ENCODE measurements around the gene CNPPD1. TPM values are rescaled to one million over a fixed set of nuclear protein-coding genes. Genes with fewer than 3 reads are reported as not detected.
A peak's percentile ranks its signal among the peaks of the same experiment; 100 is the strongest.

CNPPD1 gene
- total RNA-seq, 6 experiments from 2014 or later = 37.9 to 46.2 (median 42.2) TPM

GRCh38 chr2:219174146-219174545 is 2.6 kb downstream of the CNPPD1 start:
- Mint-ChIP-seq H3K4me1 (ENCODE audit: low read depth) (peaks cover 44% of the 10 kb centered on the region), H3K27ac (no peak overlapping the region), H3K36me3 (ENCODE audit: low read depth) (peaks cover 18% of the 10 kb centered on the region), H3K27me3 (ENCODE audit: insufficient read depth) (peaks cover 2% of the 10 kb centered on the region), H3K9me3 (no peaks in the 10 kb centered on the region), H3K4me3 (no peak overlapping the region)
- no peak for TF ChIP-seq CTCF (IDR thresholded peaks at IDR 0.05)
- DNase-seq = no peak

GRCh38 chr2:219173176-219173575 is 3.5 kb downstream of the CNPPD1 start:
- Mint-ChIP-seq H3K4me3 (no peak overlapping the region), H3K9me3 (no peaks in the 10 kb centered on the region), H3K36me3 (ENCODE audit: low read depth) (peaks cover 15% of the 10 kb centered on the region), H3K27ac (no peak overlapping the region), H3K4me1 (ENCODE audit: low read depth) (peaks cover 41% of the 10 kb centered on the region), H3K27me3 (ENCODE audit: insufficient read depth) (no peaks in the 10 kb centered on the region; the same call in none of the 2 replicates)
- no peak for TF ChIP-seq CTCF (IDR thresholded peaks at IDR 0.05)
- no peak for DNase-seq

GRCh38 chr2:219172231-219173154 is 4.2 kb downstream of the CNPPD1 start:
- no peak for DNase-seq
- peaks cover 38% of the 10 kb centered on the region for H3K4me1 Mint-ChIP-seq (ENCODE audit: low read depth)
- H3K27me3 Mint-ChIP-seq (ENCODE audit: insufficient read depth) = no peaks in the 10 kb centered on the region; the same call in none of the 2 replicates
- TF ChIP-seq CTCF (IDR thresholded peaks at IDR 0.05) = no peak
- H3K27ac Mint-ChIP-seq = peak overlapping the region; percentile 29; the same call in 1 of the 2 replicates
- peaks cover 15% of the 10 kb centered on the region for H3K36me3 Mint-ChIP-seq (ENCODE audit: low read depth)
- H3K9me3 Mint-ChIP-seq = no peaks in the 10 kb centered on the region
- no peak overlapping the region for H3K4me3 Mint-ChIP-seq

DNA sequence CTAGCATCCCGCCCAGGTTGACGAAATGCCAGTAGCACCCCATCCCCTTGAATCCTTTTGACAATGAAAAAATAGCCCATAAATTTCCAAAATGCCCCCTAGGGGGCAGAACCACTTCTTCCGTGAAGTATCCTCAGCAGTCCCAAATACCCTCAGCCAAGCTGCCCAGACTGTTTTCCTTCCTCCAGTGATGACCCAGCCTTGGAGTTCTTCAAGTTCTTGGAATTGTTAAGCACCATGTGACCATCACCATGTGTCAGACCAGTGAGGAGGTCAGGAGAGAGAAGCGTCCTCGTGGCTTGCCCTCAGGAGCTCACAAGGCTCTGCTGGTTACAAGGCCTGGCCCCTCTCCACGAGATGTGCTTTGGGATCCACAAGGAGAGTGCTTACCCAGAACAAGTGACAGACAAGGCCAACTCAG is 5.5 kb downstream of the CNPPD1 start:
- no peaks in the 10 kb centered on the region for H3K9me3 Mint-ChIP-seq
- peak; percentile 91 for TF ChIP-seq CTCF (IDR thresholded peaks at IDR 0.05)
- H3K4me1 Mint-ChIP-seq (ENCODE audit: low read depth) = peaks cover 33% of the 10 kb centered on the region
- H3K27ac Mint-ChIP-seq = peak overlapping the region; percentile 92
- peaks cover 15% of the 10 kb centered on the region for H3K36me3 Mint-ChIP-seq (ENCODE audit: low read depth)
- peak; percentile 89 for DNase-seq
- H3K4me3 Mint-ChIP-seq = no peak overlapping the region
- H3K27me3 Mint-ChIP-seq (ENCODE audit: insufficient read depth) = no peaks in the 10 kb centered on the region; the same call in 1 of the 2 replicates

DNA sequence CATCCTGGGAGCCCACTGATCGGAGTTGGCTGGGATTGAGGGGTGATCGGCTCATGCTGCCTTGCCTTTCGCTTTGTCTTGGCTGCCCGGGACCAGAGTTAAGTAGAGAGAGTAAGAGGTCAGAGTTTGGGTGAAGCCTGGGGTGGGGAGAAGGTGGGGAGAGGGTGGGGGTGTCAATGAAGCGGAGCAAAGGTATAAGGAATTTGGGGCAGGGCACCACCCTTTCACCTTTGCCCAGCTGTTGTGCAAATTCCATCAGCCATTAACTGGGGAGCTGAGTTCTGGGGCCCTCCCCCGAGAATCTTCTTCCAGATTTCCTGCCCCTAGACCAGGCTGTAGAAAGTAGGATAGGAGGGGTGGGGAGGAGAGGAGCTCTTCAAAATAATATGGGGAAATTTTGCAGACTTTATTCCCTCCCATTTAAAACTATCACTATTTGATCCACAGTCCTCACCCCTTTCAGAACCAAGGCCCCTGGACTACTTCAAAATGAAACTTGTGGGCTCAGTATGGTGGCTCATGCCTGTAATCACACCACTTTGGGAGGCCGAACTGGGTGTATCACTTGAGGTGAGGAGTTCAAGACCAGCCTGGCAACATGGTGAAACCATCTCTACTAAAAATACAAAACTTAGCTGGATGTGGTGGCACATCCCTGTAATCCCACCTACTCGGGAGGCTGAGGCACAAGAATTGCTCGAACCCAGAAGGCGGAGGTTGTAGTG is 6.6 kb downstream of the CNPPD1 start, which contains the start of gene SLC23A3:
TSS of gene SLC23A3 (minus strand) at position 100 of the 725 bp plus-strand sequence. CDS start at position 55, 45 bp downstream.
- no peak for DNase-seq
- H3K36me3 Mint-ChIP-seq (ENCODE audit: low read depth) = peaks cover 20% of the 10 kb centered on the region
- no peak within 1 kb of the TSS for H3K27ac Mint-ChIP-seq
- H3K9me3 Mint-ChIP-seq = no peaks in the 10 kb centered on the region
- TF ChIP-seq CTCF (IDR thresholded peaks at IDR 0.05) = no peak
- H3K27me3 Mint-ChIP-seq (ENCODE audit: insufficient read depth) = no peaks in the 10 kb centered on the region; the same call in 1 of the 2 replicates
- H3K4me3 Mint-ChIP-seq = no peak within 1 kb of the TSS
- H3K4me1 Mint-ChIP-seq (ENCODE audit: low read depth) = peaks cover 22% of the 10 kb centered on the region
